MM.1S (cell line): Measurements from ENCODE around the gene ANO2.

ENCODE experiments used
- DNase-seq: peaks from one replicate; pipeline ENCODE4 v3.0.0-alpha.2; 2015
- H2AFZ ChIP-seq: fragments of 300-600 bp; sonication (generic); 2 replicates; pipeline ENCODE4 v1.6.0; 2016; ENCODE audit warnings: antibody characterized with exemption, low read length
- H3F3A ChIP-seq: fragments of 300-600 bp; sonication (generic); 2 replicates; pipeline ENCODE4 v1.6.1; 2016; ENCODE audit warnings: mild to moderate bottlenecking, antibody characterized with exemption, low read length, moderate library complexity, mixed read lengths; ENCODE audit not compliant: insufficient read depth
- H3K27ac ChIP-seq: fragments of 300-600 bp; sonication (generic); 2 replicates; pipeline ENCODE4 v1.5.1; 2016; ENCODE audit warnings: mild to moderate bottlenecking, low read length
- H3K27me3 ChIP-seq: fragments of 300-600 bp; sonication (generic); replicated peaks from 2 replicates; pipeline ENCODE4 v1.6.0; 2016; ENCODE audit warnings: low read length; ENCODE audit not compliant: insufficient read depth
- H3K36me3 ChIP-seq: fragments of 300-600 bp; sonication (generic); replicated peaks from 2 replicates; pipeline ENCODE4 v1.6.1; 2016; ENCODE audit warnings: mild to moderate bottlenecking, low read length, mixed read lengths; ENCODE audit not compliant: insufficient read depth
- H3K4me1 ChIP-seq: fragments of 300-600 bp; sonication (generic); 2 replicates; pipeline ENCODE4 v1.6.1; 2016; ENCODE audit warnings: low read length, mixed read lengths
- H3K4me2 ChIP-seq: fragments of 300-600 bp; sonication (generic); 2 replicates; pipeline ENCODE4 v1.6.0; 2016; ENCODE audit warnings: low read depth, low read length
- H3K4me3 ChIP-seq: fragments of 300-600 bp; sonication (generic); 2 replicates; pipeline ENCODE4 v1.5.1; 2016; ENCODE audit warnings: low read length, mixed read lengths
- H3K79me2 ChIP-seq: fragments of 300-600 bp; sonication (generic); 2 replicates; pipeline ENCODE4 v1.6.1; 2016; ENCODE audit warnings: mixed run types, low read length, mixed read lengths
- H3K9ac ChIP-seq: fragments of 300-600 bp; sonication (generic); 2 replicates; pipeline ENCODE4 v1.6.1; 2016; ENCODE audit warnings: low read length, mixed read lengths
- H3K9me2 ChIP-seq: fragments of 300-600 bp; sonication (generic); replicated peaks from 2 replicates; pipeline ENCODE4 v1.6.1; 2016; ENCODE audit warnings: mild to moderate bottlenecking, low read length, mixed read lengths; ENCODE audit not compliant: insufficient read depth
- H3K9me3 ChIP-seq: fragments of 300-600 bp; sonication (generic); replicated peaks from 2 replicates; pipeline ENCODE4 v1.6.1; 2016; ENCODE audit warnings: mild to moderate bottlenecking, low read length, mixed read lengths; ENCODE audit not compliant: insufficient read depth
- H4K20me1 ChIP-seq: fragments of 300-600 bp; sonication (generic); 2 replicates; pipeline ENCODE4 v1.6.1; 2016; ENCODE audit warnings: mild to moderate bottlenecking, low read length, moderate library complexity, mixed read lengths; ENCODE audit not compliant: insufficient read depth
- EZH2 ChIP-seq: fragments of 300-600 bp; sonication (generic); optimal IDR thresholded peaks from 2 replicates; pipeline ENCODE3; 2017; ENCODE audit warnings: low read depth, mild to moderate bottlenecking, antibody characterized with exemption, low read length, mixed read lengths
- EZH2phosphoT487 ChIP-seq: fragments of 300-600 bp; sonication (generic); IDR thresholded peaks from 2 replicates; pipeline ENCODE4 v1.6.1; 2018; ENCODE audit warnings: antibody characterized with exemption, low read length
- TF ChIP-seq, protein P1 (sequence below): fragments of 300-600 bp; sonication (generic); IDR thresholded peaks from 2 replicates; pipeline ENCODE4 v1.5.1; 2016; ENCODE audit warnings: antibody characterized with exemption, low read length, mixed read lengths

Gene ANO2

GRCh38 chr12:5587711-5588121, 357.3 kb downstream of the ANO2 start:
- H2AFZ ChIP-seq = no peak overlapping the region
- H3K4me1 ChIP-seq = no peaks in the 10 kb centered on the region
- no peaks in the 10 kb centered on the region for H3K9me3 ChIP-seq
- H3K27ac ChIP-seq = no peak overlapping the region
- no peaks in the 10 kb centered on the region for H3K36me3 ChIP-seq
- TF ChIP-seq, protein P1, sequence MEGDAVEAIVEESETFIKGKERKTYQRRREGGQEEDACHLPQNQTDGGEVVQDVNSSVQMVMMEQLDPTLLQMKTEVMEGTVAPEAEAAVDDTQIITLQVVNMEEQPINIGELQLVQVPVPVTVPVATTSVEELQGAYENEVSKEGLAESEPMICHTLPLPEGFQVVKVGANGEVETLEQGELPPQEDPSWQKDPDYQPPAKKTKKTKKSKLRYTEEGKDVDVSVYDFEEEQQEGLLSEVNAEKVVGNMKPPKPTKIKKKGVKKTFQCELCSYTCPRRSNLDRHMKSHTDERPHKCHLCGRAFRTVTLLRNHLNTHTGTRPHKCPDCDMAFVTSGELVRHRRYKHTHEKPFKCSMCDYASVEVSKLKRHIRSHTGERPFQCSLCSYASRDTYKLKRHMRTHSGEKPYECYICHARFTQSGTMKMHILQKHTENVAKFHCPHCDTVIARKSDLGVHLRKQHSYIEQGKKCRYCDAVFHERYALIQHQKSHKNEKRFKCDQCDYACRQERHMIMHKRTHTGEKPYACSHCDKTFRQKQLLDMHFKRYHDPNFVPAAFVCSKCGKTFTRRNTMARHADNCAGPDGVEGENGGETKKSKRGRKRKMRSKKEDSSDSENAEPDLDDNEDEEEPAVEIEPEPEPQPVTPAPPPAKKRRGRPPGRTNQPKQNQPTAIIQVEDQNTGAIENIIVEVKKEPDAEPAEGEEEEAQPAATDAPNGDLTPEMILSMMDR = no peak
- TF ChIP-seq EZH2 = no peak
- TF ChIP-seq EZH2phosphoT487 = no peak
- H3K9ac ChIP-seq = no peak overlapping the region
- no peaks in the 10 kb centered on the region for H3K9me2 ChIP-seq
- no peak for DNase-seq
- no peaks in the 10 kb centered on the region for H4K20me1 ChIP-seq
- H3F3A ChIP-seq = no peaks in the 10 kb centered on the region
- no peak overlapping the region for H3K4me3 ChIP-seq
- no peak overlapping the region for H3K4me2 ChIP-seq
- no peaks in the 10 kb centered on the region for H3K79me2 ChIP-seq
- H3K27me3 ChIP-seq = no peaks in the 10 kb centered on the region

- no peaks in the 10 kb centered on the region for H3K79me2 ChIP-seq
- no peaks in the 10 kb centered on the region for H4K20me1 ChIP-seq
- H3K9ac ChIP-seq = no peak overlapping the region
- H3F3A ChIP-seq = no peaks in the 10 kb centered on the region
- TF ChIP-seq EZH2phosphoT487 (no peak), EZH2 (no peak)
- TF ChIP-seq, protein P1 = no peak
- no peak overlapping the region for H3K27ac ChIP-seq
- H2AFZ ChIP-seq = no peak overlapping the region
- no peak overlapping the region for H3K4me3 ChIP-seq
- no peaks in the 10 kb centered on the region for H3K4me1 ChIP-seq
- no peaks in the 10 kb centered on the region for H3K9me2 ChIP-seq
- no peaks in the 10 kb centered on the region for H3K9me3 ChIP-seq
- H3K4me2 ChIP-seq = no peak overlapping the region
- H3K36me3 ChIP-seq = no peaks in the 10 kb centered on the region
- no peaks in the 10 kb centered on the region for H3K27me3 ChIP-seq
- DNase-seq = no peak
These were observed 358.9 kb downstream of the ANO2 start for GRCh38 chr12:5586201-5586600.

GRCh38 chr12:5585178-5585577, 359.9 kb downstream of the ANO2 start:
- Histone ChIP-seq H3K27me3 (no peaks in the 10 kb centered on the region), H2AFZ (no peak overlapping the region), H3K4me3 (no peak overlapping the region), H3F3A (no peaks in the 10 kb centered on the region), H4K20me1 (no peaks in the 10 kb centered on the region), H3K79me2 (no peaks in the 10 kb centered on the region), H3K9me3 (no peaks in the 10 kb centered on the region), H3K27ac (no peak overlapping the region), H3K4me1 (no peaks in the 10 kb centered on the region), H3K36me3 (no peaks in the 10 kb centered on the region), H3K4me2 (no peak overlapping the region), H3K9ac (no peak overlapping the region), H3K9me2 (no peaks in the 10 kb centered on the region)
- TF ChIP-seq, protein P1 = no peak
- no peak for TF ChIP-seq EZH2
- TF ChIP-seq EZH2phosphoT487 = no peak
- no peak for DNase-seq
